HL-60 (cell line): ENCODE measurements around the gene RALGPS2.

Source experiments
- CTCF ChIP-seq: IDR thresholded peaks from one replicate; pipeline ENCODE4 v1.5.1; 2011; ENCODE audit warnings: low read length, control low read depth, inconsistent platforms; ENCODE audit not compliant: insufficient read depth
- POLR2AphosphoS5 ChIP-seq: IDR thresholded peaks from 2 replicates; pipeline ENCODE4 v1.6.1; 2012; ENCODE audit warnings: low read depth
- TF ChIP-seq, protein P1 (sequence below): IDR thresholded peaks from 2 replicates; pipeline ENCODE4 v1.6.1; 2012; ENCODE audit warnings: low read depth; ENCODE audit not compliant: insufficient replicate concordance

DNA sequence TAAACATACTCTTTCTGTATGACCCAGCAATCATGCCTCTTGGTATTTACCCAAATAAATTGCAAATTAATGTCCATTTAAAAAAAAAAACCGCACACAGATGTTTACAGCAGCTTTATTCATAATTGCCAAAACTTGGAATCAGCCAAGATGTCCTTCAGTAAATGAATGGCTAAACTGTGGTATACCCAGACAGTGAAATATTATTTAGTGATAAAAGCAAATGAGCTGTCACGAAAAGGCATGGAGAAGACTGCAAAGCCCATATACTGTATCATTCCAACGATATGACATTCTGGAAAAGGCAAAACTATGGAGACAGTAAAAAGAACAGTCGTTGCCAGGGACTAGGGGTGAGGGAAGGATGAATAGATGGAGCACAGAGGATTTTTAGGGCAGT lies 223.6 kb downstream of the RALGPS2 start:
- TF ChIP-seq CTCF (no peak), POLR2AphosphoS5 (no peak)
- TF ChIP-seq, protein P1, sequence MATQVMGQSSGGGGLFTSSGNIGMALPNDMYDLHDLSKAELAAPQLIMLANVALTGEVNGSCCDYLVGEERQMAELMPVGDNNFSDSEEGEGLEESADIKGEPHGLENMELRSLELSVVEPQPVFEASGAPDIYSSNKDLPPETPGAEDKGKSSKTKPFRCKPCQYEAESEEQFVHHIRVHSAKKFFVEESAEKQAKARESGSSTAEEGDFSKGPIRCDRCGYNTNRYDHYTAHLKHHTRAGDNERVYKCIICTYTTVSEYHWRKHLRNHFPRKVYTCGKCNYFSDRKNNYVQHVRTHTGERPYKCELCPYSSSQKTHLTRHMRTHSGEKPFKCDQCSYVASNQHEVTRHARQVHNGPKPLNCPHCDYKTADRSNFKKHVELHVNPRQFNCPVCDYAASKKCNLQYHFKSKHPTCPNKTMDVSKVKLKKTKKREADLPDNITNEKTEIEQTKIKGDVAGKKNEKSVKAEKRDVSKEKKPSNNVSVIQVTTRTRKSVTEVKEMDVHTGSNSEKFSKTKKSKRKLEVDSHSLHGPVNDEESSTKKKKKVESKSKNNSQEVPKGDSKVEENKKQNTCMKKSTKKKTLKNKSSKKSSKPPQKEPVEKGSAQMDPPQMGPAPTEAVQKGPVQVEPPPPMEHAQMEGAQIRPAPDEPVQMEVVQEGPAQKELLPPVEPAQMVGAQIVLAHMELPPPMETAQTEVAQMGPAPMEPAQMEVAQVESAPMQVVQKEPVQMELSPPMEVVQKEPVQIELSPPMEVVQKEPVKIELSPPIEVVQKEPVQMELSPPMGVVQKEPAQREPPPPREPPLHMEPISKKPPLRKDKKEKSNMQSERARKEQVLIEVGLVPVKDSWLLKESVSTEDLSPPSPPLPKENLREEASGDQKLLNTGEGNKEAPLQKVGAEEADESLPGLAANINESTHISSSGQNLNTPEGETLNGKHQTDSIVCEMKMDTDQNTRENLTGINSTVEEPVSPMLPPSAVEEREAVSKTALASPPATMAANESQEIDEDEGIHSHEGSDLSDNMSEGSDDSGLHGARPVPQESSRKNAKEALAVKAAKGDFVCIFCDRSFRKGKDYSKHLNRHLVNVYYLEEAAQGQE: no peak
